Chondrocyte (in vitro differentiated cells): ENCODE data around the gene POLR3G. TPM values are rescaled to one million over a fixed set of nuclear protein-coding genes. Genes with fewer than 3 reads are reported as not detected.

Experiments used
- DNase-seq: peaks from one replicate; pipeline ENCODE4 v3.0.0; 2021; ENCODE audit warnings: mixed read lengths, low spot score
- H3K27ac Mint-ChIP-seq: one replicate; pipeline ENCODE4 v1.8.0; 2021; ENCODE audit warnings: mild to moderate bottlenecking, moderate library complexity, mixed read lengths; ENCODE audit not compliant: unreplicated experiment
- H3K27me3 Mint-ChIP-seq: 2 replicates; pipeline ENCODE4 v1.8.0; 2021; ENCODE audit warnings: low read depth, mixed read lengths
- H3K36me3 Mint-ChIP-seq: 2 replicates; pipeline ENCODE4 v1.8.0; 2021; ENCODE audit warnings: low read depth, mixed read lengths
- H3K4me1 Mint-ChIP-seq: 2 replicates; pipeline ENCODE4 v1.8.0; 2021; ENCODE audit warnings: low read depth, mild to moderate bottlenecking, mixed read lengths
- H3K4me3 Mint-ChIP-seq: one replicate; pipeline ENCODE4 v1.8.0; 2021; ENCODE audit warnings: mild to moderate bottlenecking, moderate library complexity, mixed read lengths; ENCODE audit not compliant: unreplicated experiment
- H3K9me3 Mint-ChIP-seq: 2 replicates; pipeline ENCODE4 v1.8.0; 2021; ENCODE audit warnings: low read depth, mixed read lengths
- total RNA-seq: library from RNA; stranded (reverse); gene quantifications from 3 replicates; pipeline ENCODE4 v1.2.1, GENCODE V29; 2021
- TF ChIP-seq, protein P1 (sequence below): fragments of 200-600 bp; sonication (generic); IDR thresholded peaks from 2 replicates; pipeline ENCODE4 v1.5.0; 2021; ENCODE audit warnings: antibody characterized with exemption, mild to moderate bottlenecking, moderate library complexity

POLR3G gene
- total RNA-seq, 1 donor from 2014 or later: 1.5 TPM

DNA sequence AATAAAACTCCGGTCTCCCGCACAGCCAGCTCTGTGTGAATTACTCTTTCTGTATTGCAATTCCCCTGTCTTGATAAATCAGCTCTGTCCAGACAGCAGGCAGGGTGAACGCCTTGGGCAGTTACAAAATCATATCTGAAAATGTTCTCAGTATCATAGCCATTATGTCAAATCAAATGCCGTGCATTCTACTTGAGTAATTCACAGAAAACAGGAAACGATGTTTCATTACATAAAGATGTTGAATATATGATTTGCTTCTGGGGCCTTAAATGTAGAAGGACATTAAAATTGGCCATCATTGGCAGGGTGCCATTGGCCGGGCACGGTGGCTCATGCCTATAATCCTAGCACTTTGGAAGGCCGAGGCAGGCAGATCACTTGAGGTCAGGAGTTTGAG is 8.5 kb downstream of the POLR3G start:
- no peaks in the 10 kb centered on the region for H3K36me3 Mint-ChIP-seq
- H3K9me3 Mint-ChIP-seq: no peaks in the 10 kb centered on the region
- H3K27ac Mint-ChIP-seq: no peak overlapping the region
- no peak overlapping the region for H3K4me3 Mint-ChIP-seq
- no peaks in the 10 kb centered on the region for H3K27me3 Mint-ChIP-seq
- DNase-seq: no peak
- TF ChIP-seq, protein P1, sequence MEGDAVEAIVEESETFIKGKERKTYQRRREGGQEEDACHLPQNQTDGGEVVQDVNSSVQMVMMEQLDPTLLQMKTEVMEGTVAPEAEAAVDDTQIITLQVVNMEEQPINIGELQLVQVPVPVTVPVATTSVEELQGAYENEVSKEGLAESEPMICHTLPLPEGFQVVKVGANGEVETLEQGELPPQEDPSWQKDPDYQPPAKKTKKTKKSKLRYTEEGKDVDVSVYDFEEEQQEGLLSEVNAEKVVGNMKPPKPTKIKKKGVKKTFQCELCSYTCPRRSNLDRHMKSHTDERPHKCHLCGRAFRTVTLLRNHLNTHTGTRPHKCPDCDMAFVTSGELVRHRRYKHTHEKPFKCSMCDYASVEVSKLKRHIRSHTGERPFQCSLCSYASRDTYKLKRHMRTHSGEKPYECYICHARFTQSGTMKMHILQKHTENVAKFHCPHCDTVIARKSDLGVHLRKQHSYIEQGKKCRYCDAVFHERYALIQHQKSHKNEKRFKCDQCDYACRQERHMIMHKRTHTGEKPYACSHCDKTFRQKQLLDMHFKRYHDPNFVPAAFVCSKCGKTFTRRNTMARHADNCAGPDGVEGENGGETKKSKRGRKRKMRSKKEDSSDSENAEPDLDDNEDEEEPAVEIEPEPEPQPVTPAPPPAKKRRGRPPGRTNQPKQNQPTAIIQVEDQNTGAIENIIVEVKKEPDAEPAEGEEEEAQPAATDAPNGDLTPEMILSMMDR: no peak
- peaks cover 6% of the 10 kb centered on the region for H3K4me1 Mint-ChIP-seq

DNA sequence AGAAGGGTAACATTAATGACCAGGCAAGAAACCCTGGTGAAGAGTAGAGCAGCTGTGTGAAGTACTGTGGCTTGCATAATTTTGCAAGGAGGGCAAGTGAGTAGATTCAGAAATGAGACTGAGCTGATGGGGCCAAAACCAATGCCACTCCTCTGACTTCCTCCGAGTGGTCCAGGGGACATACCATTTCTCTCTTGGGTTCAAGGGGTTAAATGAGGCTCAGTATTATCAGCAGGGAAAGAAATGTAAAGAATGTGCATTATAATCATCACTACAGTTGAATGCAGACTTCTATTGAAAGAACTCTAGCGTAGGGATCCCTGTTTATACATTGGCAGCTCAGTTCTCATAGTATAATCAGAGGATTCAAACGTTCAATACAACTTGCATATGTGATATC is 9.9 kb downstream of the POLR3G start:
- Mint-ChIP-seq H3K4me1 (peaks cover 10% of the 10 kb centered on the region), H3K9me3 (no peaks in the 10 kb centered on the region), H3K27ac (no peak overlapping the region), H3K27me3 (no peaks in the 10 kb centered on the region), H3K36me3 (no peaks in the 10 kb centered on the region), H3K4me3 (no peak overlapping the region)
- TF ChIP-seq, protein P1: no peak
- no peak for DNase-seq

DNA sequence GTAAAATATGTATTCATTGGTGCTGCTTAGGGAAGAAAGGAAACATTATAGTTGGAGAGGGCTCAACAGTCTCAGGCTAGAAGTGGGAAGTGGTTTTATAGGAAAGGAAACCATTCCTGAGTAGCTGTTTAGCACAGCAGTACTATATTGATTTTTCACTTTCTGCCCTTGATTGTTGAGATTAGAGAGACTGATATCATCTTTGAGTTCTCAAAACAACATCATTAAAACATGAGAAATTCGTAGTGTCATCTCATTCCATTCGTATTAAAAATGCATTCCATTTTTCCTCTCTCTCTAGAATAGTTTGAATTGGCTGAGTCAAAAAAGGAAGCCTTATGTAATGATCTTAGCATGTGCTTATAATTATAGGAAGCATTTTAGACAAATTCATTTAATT is 14.1 kb downstream of the POLR3G start:
- Mint-ChIP-seq H3K36me3 (no peaks in the 10 kb centered on the region), H3K27me3 (no peaks in the 10 kb centered on the region), H3K27ac (no peak overlapping the region), H3K4me1 (peaks cover 8% of the 10 kb centered on the region), H3K4me3 (no peak overlapping the region), H3K9me3 (no peaks in the 10 kb centered on the region)
- TF ChIP-seq, protein P1: no peak
- no peak for DNase-seq

DNA sequence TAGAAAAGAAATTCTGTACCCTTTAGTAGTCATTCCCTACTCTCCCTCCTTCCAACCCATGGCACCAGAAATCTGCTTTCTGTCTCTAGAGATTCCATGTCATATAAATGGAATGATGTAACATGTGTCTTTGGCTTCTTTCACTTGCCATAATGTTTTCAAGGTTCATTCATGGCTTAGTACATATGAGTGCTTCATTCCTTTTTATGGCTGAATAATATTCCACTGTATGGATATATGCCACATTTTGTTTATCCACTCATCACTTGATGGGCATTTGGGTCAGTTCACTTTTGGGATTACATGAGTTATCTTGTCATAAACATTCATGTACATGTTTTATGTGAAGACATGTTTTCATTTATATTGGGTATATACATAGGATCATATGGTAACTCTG is 19.4 kb downstream of the POLR3G start:
- TF ChIP-seq, protein P1: no peak
- no peak for DNase-seq
- Mint-ChIP-seq H3K27ac (no peak overlapping the region), H3K4me3 (no peak overlapping the region), H3K4me1 (no peaks in the 10 kb centered on the region), H3K9me3 (peaks cover 12% of the 10 kb centered on the region), H3K27me3 (no peaks in the 10 kb centered on the region), H3K36me3 (no peaks in the 10 kb centered on the region)

DNA sequence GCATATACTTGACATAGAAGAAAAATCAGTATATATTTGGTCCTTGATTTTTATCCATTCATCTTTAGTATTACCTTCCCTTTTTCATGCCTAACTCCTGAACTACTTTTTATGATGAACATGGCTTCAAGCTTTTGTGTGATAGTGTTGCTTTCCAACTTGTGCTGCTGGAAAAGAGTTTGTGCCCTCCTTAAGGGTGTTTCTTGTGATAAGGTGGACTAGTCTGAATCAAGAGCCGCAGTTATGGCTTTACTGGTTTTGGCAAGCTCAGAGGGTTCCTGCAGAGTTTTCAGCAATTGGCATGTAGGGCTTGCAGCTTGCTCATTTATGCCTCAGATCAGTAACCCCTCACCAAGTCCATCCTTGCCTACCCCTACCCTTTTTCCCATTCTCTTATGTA is 20.5 kb downstream of the POLR3G start:
- H3K4me1 Mint-ChIP-seq: no peaks in the 10 kb centered on the region
- no peak overlapping the region for H3K27ac Mint-ChIP-seq
- no peaks in the 10 kb centered on the region for H3K27me3 Mint-ChIP-seq
- H3K4me3 Mint-ChIP-seq: no peak overlapping the region
- DNase-seq: no peak
- peaks cover 12% of the 10 kb centered on the region for H3K9me3 Mint-ChIP-seq
- H3K36me3 Mint-ChIP-seq: no peaks in the 10 kb centered on the region
- TF ChIP-seq, protein P1: no peak
